ENCODE data around the gene ARHGAP15.

GRCh38 chr2:143192106-143192505 lies 62.9 kb downstream of the ARHGAP15 start:
- TF ChIP-seq, protein P1, sequence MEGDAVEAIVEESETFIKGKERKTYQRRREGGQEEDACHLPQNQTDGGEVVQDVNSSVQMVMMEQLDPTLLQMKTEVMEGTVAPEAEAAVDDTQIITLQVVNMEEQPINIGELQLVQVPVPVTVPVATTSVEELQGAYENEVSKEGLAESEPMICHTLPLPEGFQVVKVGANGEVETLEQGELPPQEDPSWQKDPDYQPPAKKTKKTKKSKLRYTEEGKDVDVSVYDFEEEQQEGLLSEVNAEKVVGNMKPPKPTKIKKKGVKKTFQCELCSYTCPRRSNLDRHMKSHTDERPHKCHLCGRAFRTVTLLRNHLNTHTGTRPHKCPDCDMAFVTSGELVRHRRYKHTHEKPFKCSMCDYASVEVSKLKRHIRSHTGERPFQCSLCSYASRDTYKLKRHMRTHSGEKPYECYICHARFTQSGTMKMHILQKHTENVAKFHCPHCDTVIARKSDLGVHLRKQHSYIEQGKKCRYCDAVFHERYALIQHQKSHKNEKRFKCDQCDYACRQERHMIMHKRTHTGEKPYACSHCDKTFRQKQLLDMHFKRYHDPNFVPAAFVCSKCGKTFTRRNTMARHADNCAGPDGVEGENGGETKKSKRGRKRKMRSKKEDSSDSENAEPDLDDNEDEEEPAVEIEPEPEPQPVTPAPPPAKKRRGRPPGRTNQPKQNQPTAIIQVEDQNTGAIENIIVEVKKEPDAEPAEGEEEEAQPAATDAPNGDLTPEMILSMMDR (IDR thresholded peaks at IDR 0.05), result no peak
- no peak for TF ChIP-seq ZFX (IDR thresholded peaks at IDR 0.05; ENCODE audit: borderline replicate concordance)

Data from 22Rv1 (cell line).